ENCODE data around the gene CHP1. TPM values are rescaled to one million over a fixed set of nuclear protein-coding genes. Genes with fewer than 3 reads are reported as not detected.

The CHP1 gene
- total and polyA plus RNA-seq, 9 of the 15 experiments (the other 6 are each of a cell fraction or from before 2014, with no cell fraction given), result 31.7 to 83.4 (median 67.6) TPM

GRCh38 chr15:41183581-41183980 lies 47.5 kb upstream of the CHP1 start:
- H2AFZ ChIP-seq (ENCODE audit: low read depth, low read length), result 0 out of 2 replicates have a peak overlapping the region, but pooled peaks have one; percentile 22
- BruUV-seq (replicated peaks), result no TSS peak
- POLR2A ChIA-PET, result interaction anchor here (1.0 to 1.1 kb wide), 2 partner anchors 55 to 280 kb away, joined by 7 read pairs; no protein-coding TSS in a partner anchor

More at GRCh38 chr15:41183581-41183980, 47.5 kb upstream of the CHP1 start:
- no peaks in the 10 kb centered on the region for H3K36me3 ChIP-seq (ENCODE audit: control insufficient read depth, insufficient read depth, low read length)
- H3K9ac ChIP-seq (ENCODE audit: insufficient read depth in 1 of 2, low read depth in 2 of 2, low read length in 2 of 2), result no peak overlapping the region
- CTCF ChIA-PET (ENCODE audit: low intra/inter-chr PET ratio), result interaction anchor here (0.7 to 4.0 kb wide), 3 partner anchors 269 to 441 kb away, joined by 3 to 74 read pairs (median 4); no protein-coding TSS in a partner anchor
- FAIRE-seq, result no peak
- H4K20me1 ChIP-seq (replicated peaks; ENCODE audit: control insufficient read depth, insufficient read depth, low read length), result no peaks in the 10 kb centered on the region
- no peaks in the 10 kb centered on the region for H3K4me1 ChIP-seq (replicated peaks in 1 of 2; ENCODE audit: control insufficient read depth in 2 of 2, insufficient read depth in 2 of 2, low read length in 2 of 2)
- no peaks in the 10 kb centered on the region for H3K79me2 ChIP-seq (ENCODE audit: control insufficient read depth, insufficient read depth, low read length)
- 44% methylated on average over 2 of the region's 2 CpGs for WGBS (ENCODE audit: insufficient coverage, low coverage, missing lambda C conversion rate)
- H3K4me2 ChIP-seq (ENCODE audit: insufficient read depth, low read length), result no peak overlapping the region
- no peaks in the 10 kb centered on the region for H3K27me3 ChIP-seq (ENCODE audit: control insufficient read depth in 2 of 2, insufficient read depth in 2 of 2, low read length in 2 of 2)
- no peaks in the 10 kb centered on the region for H3K9me3 ChIP-seq (replicated peaks; ENCODE audit: control insufficient read depth, insufficient read depth, low read depth, low read length)
- no peak for ATAC-seq
- DNase-seq (ENCODE audit: extremely low read depth in 1 of 4, low spot score in 3 of 4), result no peak
- TF ChIP-seq ERF (CRISPR knock-in tag; IDR thresholded peaks at IDR 0.05), result no peak
- TF ChIP-seq NFATC3 (IDR thresholded peaks at IDR 0.05), result no peak
- no peak for TF ChIP-seq ZNF644 (tag; IDR thresholded peaks at IDR 0.05; ENCODE audit: low read depth)
- no peak for TF ChIP-seq RERE (CRISPR knock-in tag; IDR thresholded peaks at IDR 0.05; ENCODE audit: borderline replicate concordance)
- TF ChIP-seq, protein P1, sequence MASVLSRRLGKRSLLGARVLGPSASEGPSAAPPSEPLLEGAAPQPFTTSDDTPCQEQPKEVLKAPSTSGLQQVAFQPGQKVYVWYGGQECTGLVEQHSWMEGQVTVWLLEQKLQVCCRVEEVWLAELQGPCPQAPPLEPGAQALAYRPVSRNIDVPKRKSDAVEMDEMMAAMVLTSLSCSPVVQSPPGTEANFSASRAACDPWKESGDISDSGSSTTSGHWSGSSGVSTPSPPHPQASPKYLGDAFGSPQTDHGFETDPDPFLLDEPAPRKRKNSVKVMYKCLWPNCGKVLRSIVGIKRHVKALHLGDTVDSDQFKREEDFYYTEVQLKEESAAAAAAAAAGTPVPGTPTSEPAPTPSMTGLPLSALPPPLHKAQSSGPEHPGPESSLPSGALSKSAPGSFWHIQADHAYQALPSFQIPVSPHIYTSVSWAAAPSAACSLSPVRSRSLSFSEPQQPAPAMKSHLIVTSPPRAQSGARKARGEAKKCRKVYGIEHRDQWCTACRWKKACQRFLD (CRISPR knock-in tag; IDR thresholded peaks at IDR 0.05), result no peak
- TF ChIP-seq KDM2B (CRISPR knock-in tag; IDR thresholded peaks at IDR 0.05), result no peak
- no peak for TF ChIP-seq ZNF408 (CRISPR knock-in tag; IDR thresholded peaks at IDR 0.05; ENCODE audit: low read depth)
- no peak overlapping the region for H3K4me3 ChIP-seq
- no peaks in the 10 kb centered on the region for H3K9me1 ChIP-seq (ENCODE audit: control insufficient read depth, insufficient read depth, low read length)
- H3K27ac ChIP-seq (ENCODE audit: extremely low read depth, low read depth, low read length), result no peak overlapping the region
- intact Hi-C loops (cut with micrococcal nuclease), result loop anchor here (5.0 kb wide), 1 partner anchor 66 kb away; the partner anchor contains the start of gene INO80
- in situ Hi-C loops (cut with MboI), result no loop called here

All from K562 (cell line).